Measurements from ENCODE around the gene PCDHA8.
"Not testable (repeated sequence)": the region's sequence is repeated elsewhere in the genome, so short reads cannot be mapped to it uniquely, and the experiment has no call there.

- not testable (repeated sequence) for TF ChIP-seq POLR2A, POLR2AphosphoS5 (IDR thresholded peaks at IDR 0.05; ENCODE audit: low read depth, low read length)
Observed at GRCh38 chr5:140796072-140796717, 44.8 kb upstream of the PCDHA8 start.
